Sigmoid colon (tissue), 4 donors: Measurements from ENCODE around the gene ZSCAN9.

ENCODE experiments used
- CTCF ChIP-seq, 4 experiments: fragments of 450-650 bp in 3 of 4; fragments of 200-600 bp in 1 of 4; IDR thresholded peaks; one replicate each; pipeline ENCODE4 v1.5.1; 2016 to 2019; ENCODE audit warnings: antibody characterized with exemption in 4 of 4, mild to moderate bottlenecking in 3 of 4, moderate library complexity in 2 of 4
- POLR2A ChIP-seq, 2 donors: fragments of 450-650 bp; IDR thresholded peaks; one replicate each; pipeline ENCODE4 v1.6.1; 2016; ENCODE audit warnings: antibody characterized with exemption in 2 of 2, mild to moderate bottlenecking in 2 of 2, moderate library complexity in 2 of 2
- POLR2AphosphoS5 ChIP-seq, 4 donors: sonication (generic); formaldehyde crosslinking; IDR thresholded peaks; one replicate each; pipeline ENCODE4 v1.6.1; 2017; ENCODE audit warnings: antibody characterized with exemption in 4 of 4

GRCh38 chr6:28188111-28188979 lies 36.7 kb upstream of the ZSCAN9 start:
- TF ChIP-seq CTCF (IDR thresholded peaks at IDR 0.05) (no peak), POLR2A (IDR thresholded peaks at IDR 0.05) (no peak), POLR2AphosphoS5 (IDR thresholded peaks at IDR 0.05) (no peak)
